ENCODE measurements around the gene UBE2D1. TPM values are rescaled to one million over a fixed set of nuclear protein-coding genes. Genes with fewer than 3 reads are reported as not detected.
A peak's percentile ranks its signal among the peaks of the same experiment; 100 is the strongest.

The UBE2D1 gene
- total and polyA plus RNA-seq, 2 of the 13 experiments (the other 11 are each of a cell fraction or from before 2014, with no cell fraction given), result 6.2 to 13.8 TPM

DNA sequence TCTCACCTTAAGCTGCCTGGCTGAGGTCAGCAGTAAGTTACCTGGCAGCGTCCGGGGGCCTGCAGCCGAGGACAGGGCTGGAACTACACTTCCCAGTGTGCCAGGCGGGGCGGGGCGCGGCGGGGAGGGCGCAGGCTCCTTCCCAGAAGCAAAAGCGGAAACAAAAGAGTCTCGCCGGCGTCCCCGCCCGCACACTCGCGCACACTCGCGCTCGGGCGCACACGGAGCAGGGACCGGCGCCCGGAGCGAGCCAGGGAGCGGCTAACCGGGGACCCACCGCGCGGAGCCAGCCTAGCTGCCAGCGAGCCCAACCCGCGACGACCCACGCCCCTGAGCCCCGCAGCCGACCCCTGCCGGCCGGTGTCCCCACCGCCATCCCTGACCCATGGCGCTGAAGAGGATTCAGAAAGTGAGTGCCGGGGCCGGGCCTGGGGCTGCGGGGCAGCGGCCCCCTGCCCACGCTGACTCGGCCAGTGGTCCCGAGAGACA is at the start of gene UBE2D1 (continued):
- TF ChIP-seq MYC (CRISPR knock-in tag; IDR thresholded peaks at IDR 0.05; ENCODE audit: borderline replicate concordance) (peak; percentile 56; the same call in 1 of the 2 replicates), ISL2 (CRISPR knock-in tag; IDR thresholded peaks at IDR 0.05) (peak; percentile 39; the same call in 1 of the 2 replicates), MXI1 (IDR thresholded peaks at IDR 0.05; ENCODE audit: borderline replicate concordance, low read depth, low read length) (0 out of 3 replicates have a peak, but pooled peaks have one; percentile 58), MEIS2 (CRISPR knock-in tag; IDR thresholded peaks at IDR 0.05) (peak; percentile 87), ZFP82 (CRISPR knock-in tag; IDR thresholded peaks at IDR 0.05; ENCODE audit: borderline replicate concordance) (no peak), SAP130 (CRISPR knock-in tag; IDR thresholded peaks at IDR 0.05; ENCODE audit: low read depth) (peak; percentile 86), CREM (IDR thresholded peaks at IDR 0.05) (peak; percentile 73; the same call in 1 of the 2 replicates), CREM (CRISPR knock-in tag; IDR thresholded peaks at IDR 0.05) (no peak), ZNF296 (CRISPR knock-in tag; conservative IDR thresholded peaks at IDR 0.05) (no peak), THYN1 (CRISPR knock-in tag; IDR thresholded peaks at IDR 0.05; ENCODE audit: borderline replicate concordance, low read depth) (no peak), DMAP1 (CRISPR knock-in tag; IDR thresholded peaks at IDR 0.05) (no peak; the same call in 1 of the 2 replicates), SNAPC2 (CRISPR knock-in tag; IDR thresholded peaks at IDR 0.05) (no peak), ZNF207 (IDR thresholded peaks at IDR 0.05; ENCODE audit: borderline replicate concordance) (no peak)
- TF ChIP-seq, protein P1, sequence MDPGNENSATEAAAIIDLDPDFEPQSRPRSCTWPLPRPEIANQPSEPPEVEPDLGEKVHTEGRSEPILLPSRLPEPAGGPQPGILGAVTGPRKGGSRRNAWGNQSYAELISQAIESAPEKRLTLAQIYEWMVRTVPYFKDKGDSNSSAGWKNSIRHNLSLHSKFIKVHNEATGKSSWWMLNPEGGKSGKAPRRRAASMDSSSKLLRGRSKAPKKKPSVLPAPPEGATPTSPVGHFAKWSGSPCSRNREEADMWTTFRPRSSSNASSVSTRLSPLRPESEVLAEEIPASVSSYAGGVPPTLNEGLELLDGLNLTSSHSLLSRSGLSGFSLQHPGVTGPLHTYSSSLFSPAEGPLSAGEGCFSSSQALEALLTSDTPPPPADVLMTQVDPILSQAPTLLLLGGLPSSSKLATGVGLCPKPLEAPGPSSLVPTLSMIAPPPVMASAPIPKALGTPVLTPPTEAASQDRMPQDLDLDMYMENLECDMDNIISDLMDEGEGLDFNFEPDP (CRISPR knock-in tag; conservative IDR thresholded peaks at IDR 0.05), result no peak
- TF ChIP-seq, protein P2, sequence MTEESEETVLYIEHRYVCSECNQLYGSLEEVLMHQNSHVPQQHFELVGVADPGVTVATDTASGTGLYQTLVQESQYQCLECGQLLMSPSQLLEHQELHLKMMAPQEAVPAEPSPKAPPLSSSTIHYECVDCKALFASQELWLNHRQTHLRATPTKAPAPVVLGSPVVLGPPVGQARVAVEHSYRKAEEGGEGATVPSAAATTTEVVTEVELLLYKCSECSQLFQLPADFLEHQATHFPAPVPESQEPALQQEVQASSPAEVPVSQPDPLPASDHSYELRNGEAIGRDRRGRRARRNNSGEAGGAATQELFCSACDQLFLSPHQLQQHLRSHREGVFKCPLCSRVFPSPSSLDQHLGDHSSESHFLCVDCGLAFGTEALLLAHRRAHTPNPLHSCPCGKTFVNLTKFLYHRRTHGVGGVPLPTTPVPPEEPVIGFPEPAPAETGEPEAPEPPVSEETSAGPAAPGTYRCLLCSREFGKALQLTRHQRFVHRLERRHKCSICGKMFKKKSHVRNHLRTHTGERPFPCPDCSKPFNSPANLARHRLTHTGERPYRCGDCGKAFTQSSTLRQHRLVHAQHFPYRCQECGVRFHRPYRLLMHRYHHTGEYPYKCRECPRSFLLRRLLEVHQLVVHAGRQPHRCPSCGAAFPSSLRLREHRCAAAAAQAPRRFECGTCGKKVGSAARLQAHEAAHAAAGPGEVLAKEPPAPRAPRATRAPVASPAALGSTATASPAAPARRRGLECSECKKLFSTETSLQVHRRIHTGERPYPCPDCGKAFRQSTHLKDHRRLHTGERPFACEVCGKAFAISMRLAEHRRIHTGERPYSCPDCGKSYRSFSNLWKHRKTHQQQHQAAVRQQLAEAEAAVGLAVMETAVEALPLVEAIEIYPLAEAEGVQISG (CRISPR knock-in tag; IDR thresholded peaks at IDR 0.05), result peak; percentile 89
- TF ChIP-seq, protein P3, sequence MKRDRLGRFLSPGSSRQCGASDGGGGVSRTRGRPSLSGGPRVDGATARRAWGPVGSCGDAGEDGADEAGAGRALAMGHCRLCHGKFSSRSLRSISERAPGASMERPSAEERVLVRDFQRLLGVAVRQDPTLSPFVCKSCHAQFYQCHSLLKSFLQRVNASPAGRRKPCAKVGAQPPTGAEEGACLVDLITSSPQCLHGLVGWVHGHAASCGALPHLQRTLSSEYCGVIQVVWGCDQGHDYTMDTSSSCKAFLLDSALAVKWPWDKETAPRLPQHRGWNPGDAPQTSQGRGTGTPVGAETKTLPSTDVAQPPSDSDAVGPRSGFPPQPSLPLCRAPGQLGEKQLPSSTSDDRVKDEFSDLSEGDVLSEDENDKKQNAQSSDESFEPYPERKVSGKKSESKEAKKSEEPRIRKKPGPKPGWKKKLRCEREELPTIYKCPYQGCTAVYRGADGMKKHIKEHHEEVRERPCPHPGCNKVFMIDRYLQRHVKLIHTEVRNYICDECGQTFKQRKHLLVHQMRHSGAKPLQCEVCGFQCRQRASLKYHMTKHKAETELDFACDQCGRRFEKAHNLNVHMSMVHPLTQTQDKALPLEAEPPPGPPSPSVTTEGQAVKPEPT (CRISPR knock-in tag; IDR thresholded peaks at IDR 0.05; ENCODE audit: low read depth), result no peak
- TF ChIP-seq, protein P4, sequence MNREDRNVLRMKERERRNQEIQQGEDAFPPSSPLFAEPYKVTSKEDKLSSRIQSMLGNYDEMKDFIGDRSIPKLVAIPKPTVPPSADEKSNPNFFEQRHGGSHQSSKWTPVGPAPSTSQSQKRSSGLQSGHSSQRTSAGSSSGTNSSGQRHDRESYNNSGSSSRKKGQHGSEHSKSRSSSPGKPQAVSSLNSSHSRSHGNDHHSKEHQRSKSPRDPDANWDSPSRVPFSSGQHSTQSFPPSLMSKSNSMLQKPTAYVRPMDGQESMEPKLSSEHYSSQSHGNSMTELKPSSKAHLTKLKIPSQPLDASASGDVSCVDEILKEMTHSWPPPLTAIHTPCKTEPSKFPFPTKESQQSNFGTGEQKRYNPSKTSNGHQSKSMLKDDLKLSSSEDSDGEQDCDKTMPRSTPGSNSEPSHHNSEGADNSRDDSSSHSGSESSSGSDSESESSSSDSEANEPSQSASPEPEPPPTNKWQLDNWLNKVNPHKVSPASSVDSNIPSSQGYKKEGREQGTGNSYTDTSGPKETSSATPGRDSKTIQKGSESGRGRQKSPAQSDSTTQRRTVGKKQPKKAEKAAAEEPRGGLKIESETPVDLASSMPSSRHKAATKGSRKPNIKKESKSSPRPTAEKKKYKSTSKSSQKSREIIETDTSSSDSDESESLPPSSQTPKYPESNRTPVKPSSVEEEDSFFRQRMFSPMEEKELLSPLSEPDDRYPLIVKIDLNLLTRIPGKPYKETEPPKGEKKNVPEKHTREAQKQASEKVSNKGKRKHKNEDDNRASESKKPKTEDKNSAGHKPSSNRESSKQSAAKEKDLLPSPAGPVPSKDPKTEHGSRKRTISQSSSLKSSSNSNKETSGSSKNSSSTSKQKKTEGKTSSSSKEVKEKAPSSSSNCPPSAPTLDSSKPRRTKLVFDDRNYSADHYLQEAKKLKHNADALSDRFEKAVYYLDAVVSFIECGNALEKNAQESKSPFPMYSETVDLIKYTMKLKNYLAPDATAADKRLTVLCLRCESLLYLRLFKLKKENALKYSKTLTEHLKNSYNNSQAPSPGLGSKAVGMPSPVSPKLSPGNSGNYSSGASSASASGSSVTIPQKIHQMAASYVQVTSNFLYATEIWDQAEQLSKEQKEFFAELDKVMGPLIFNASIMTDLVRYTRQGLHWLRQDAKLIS (CRISPR knock-in tag; IDR thresholded peaks at IDR 0.05), result no peak

Data from HepG2 (cell line).